ENCODE data around the gene CCDC92B. TPM values are rescaled to one million over a fixed set of nuclear protein-coding genes. Genes with fewer than 3 reads are reported as not detected.

Gene CCDC92B
- total and polyA plus RNA-seq, 2 of the 13 experiments (the other 11 are each of a cell fraction or from before 2014, with no cell fraction given) = not detected

- peak; percentile 32; the same call in 1 of the 2 replicates for TF ChIP-seq ZNF687 (CRISPR knock-in tag; IDR thresholded peaks at IDR 0.05)
- TF ChIP-seq MZF1 (CRISPR knock-in tag; IDR thresholded peaks at IDR 0.05; ENCODE audit: borderline replicate concordance) = no peak
- TF ChIP-seq HMGXB3 (CRISPR knock-in tag; IDR thresholded peaks at IDR 0.05; ENCODE audit: borderline replicate concordance) = no peak
- TF ChIP-seq ARID5B (CRISPR knock-in tag; IDR thresholded peaks at IDR 0.05) = no peak
- TF ChIP-seq ZNF749 (CRISPR knock-in tag; IDR thresholded peaks at IDR 0.05; ENCODE audit: borderline replicate concordance) = no peak
- TF ChIP-seq FOXO4 (CRISPR knock-in tag; conservative IDR thresholded peaks at IDR 0.05) = no peak
- TF ChIP-seq PRPF4 (IDR thresholded peaks at IDR 0.05; ENCODE audit: low read depth, low read length, poor library complexity, severe bottlenecking) = no peak
- TF ChIP-seq NCOA5 (CRISPR knock-in tag; IDR thresholded peaks at IDR 0.05) = no peak
- TF ChIP-seq ZMYM3 (CRISPR knock-in tag; IDR thresholded peaks at IDR 0.05) = 0 out of 2 replicates have a peak, but pooled peaks have one; percentile 22
- no peak for TF ChIP-seq SSRP1 (CRISPR knock-in tag; IDR thresholded peaks at IDR 0.05)
- TF ChIP-seq ZEB1 (IDR thresholded peaks at IDR 0.05; ENCODE audit: insufficient replicate concordance, low read depth) = no peak
- no peak for TF ChIP-seq GATAD1 (CRISPR knock-in tag; IDR thresholded peaks at IDR 0.05)
- no peak for TF ChIP-seq CC2D1A (CRISPR knock-in tag; IDR thresholded peaks at IDR 0.05)
- TF ChIP-seq ZNF670 (CRISPR knock-in tag; IDR thresholded peaks at IDR 0.05; ENCODE audit: borderline replicate concordance) = no peak
- TF ChIP-seq SIX4 (CRISPR knock-in tag; IDR thresholded peaks at IDR 0.05) = peak; percentile 95
These were observed 6.7 kb upstream of the CCDC92B start (continued) for GRCh38 chr17:2755891-2756724.
